ENCODE data around the gene HRAS. TPM values are rescaled to one million over a fixed set of nuclear protein-coding genes. Genes with fewer than 3 reads are reported as not detected.

HRAS gene
- total RNA-seq, 1 experiment from 2014 or later: 123 TPM

DNA sequence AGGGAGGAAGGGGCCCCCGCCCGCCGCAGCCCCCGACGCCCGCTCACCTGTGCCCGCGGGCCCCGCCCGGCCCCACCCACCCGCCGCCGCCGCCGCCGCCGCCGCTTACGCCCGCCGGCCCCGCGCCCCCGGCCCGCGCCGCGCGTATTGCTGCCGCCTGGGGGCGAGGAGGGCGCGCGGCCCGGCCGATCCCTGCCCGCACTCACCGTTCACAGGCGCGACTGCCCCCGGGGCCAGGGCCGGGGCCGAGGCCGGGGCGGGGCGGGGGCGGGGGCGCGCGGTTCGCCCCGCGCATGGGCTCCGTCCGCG is 212 bp downstream of the HRAS start:
- no peaks in the 10 kb centered on the region for H3K9me3 Mint-ChIP-seq (ENCODE audit: unreplicated experiment)
- ChIA-PET POLR2A (interaction anchor here (0.9 to 2.9 kb wide), 19 partner anchors 9 to 271 kb away, joined by 3 to 35 read pairs (median 7); partner anchors contain the start of genes LMNTD2, PHRF1, PTDSS2 and RNH1), CTCF (interaction anchor here (1.2 to 1.6 kb wide), 2 partner anchors 10 to 12 kb away, joined by 4 to 6 read pairs; no protein-coding TSS in a partner anchor)
- TF ChIP-seq, protein P1, sequence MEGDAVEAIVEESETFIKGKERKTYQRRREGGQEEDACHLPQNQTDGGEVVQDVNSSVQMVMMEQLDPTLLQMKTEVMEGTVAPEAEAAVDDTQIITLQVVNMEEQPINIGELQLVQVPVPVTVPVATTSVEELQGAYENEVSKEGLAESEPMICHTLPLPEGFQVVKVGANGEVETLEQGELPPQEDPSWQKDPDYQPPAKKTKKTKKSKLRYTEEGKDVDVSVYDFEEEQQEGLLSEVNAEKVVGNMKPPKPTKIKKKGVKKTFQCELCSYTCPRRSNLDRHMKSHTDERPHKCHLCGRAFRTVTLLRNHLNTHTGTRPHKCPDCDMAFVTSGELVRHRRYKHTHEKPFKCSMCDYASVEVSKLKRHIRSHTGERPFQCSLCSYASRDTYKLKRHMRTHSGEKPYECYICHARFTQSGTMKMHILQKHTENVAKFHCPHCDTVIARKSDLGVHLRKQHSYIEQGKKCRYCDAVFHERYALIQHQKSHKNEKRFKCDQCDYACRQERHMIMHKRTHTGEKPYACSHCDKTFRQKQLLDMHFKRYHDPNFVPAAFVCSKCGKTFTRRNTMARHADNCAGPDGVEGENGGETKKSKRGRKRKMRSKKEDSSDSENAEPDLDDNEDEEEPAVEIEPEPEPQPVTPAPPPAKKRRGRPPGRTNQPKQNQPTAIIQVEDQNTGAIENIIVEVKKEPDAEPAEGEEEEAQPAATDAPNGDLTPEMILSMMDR (IDR thresholded peaks at IDR 0.05; ENCODE audit: unreplicated experiment): no peak
- H3K27me3 Mint-ChIP-seq (ENCODE audit: insufficient read depth, unreplicated experiment): no peaks in the 10 kb centered on the region
- intact Hi-C loops (cut with micrococcal nuclease): no loop called here
- H3K36me3 Mint-ChIP-seq (ENCODE audit: insufficient read depth, unreplicated experiment): peaks cover 33% of the 10 kb centered on the region
- DNase-seq (ENCODE audit: unreplicated experiment): no peak
- BruUV-seq (replicated peaks): no TSS peak
- H3K4me3 Mint-ChIP-seq (ENCODE audit: unreplicated experiment): peak overlapping the region; percentile 76
- H3K4me1 Mint-ChIP-seq (ENCODE audit: insufficient read depth, unreplicated experiment): no peaks in the 10 kb centered on the region
- H3K27ac Mint-ChIP-seq (ENCODE audit: low read depth, unreplicated experiment): peak overlapping the region; percentile 61

DNA sequence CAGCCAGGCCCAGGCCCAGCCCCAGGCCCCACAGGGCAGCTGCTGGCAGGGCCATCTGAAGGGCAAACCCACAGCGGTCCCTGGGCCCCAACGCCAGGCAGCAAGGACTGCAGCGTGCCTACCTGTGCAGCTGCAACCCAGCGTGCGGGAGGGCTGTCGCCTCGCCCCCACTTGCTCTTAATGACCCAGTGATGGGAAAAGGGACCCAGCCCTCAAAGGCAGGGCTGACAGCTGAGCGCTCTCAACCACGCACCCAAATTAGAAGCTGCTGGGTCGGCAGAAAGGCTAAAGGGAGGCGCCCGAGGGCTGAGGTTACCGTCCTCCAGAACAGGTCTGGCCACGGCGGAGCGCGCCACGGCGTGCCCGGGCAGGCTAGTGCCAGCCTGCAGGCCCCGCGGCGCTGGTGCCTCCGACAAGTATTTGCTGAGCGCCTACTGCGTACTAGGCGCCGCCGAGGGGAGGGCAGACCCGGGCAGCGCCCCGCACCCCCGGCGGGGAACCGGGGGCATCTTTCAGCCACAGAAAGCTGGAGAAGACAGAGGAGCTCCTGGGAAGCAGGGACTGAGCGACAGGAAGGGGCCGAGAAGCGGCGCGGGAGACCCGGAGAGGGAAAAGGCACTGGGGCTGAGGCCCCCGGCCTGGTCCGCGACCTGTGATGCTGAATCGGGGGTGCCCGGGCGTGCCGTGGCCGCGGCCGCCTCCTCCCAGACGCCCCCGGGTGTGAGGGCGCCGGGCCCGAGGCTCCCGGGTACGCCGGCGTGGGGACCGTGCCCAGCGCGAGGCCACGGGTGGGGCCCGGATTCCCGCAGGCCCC is 773 bp downstream of the HRAS start:
- H3K4me1 Mint-ChIP-seq (ENCODE audit: insufficient read depth, unreplicated experiment): no peaks in the 10 kb centered on the region
- peaks cover 33% of the 10 kb centered on the region for H3K36me3 Mint-ChIP-seq (ENCODE audit: insufficient read depth, unreplicated experiment)
- ChIA-PET CTCF (interaction anchor here (0.7 to 3.6 kb wide), 4 partner anchors 11 to 1265 kb away, joined by 3 to 23 read pairs (median 5); no protein-coding TSS in a partner anchor), POLR2A (interaction anchor here (0.8 to 2.9 kb wide), 15 partner anchors 9 to 299 kb away, joined by 3 to 35 read pairs (median 5); partner anchors contain the start of genes PHRF1, PKP3 and RNH1)
- H3K4me3 Mint-ChIP-seq (ENCODE audit: unreplicated experiment): peak overlapping the region; percentile 76
- TF ChIP-seq, protein P1 (IDR thresholded peaks at IDR 0.05; ENCODE audit: unreplicated experiment): no peak
- H3K27ac Mint-ChIP-seq (ENCODE audit: low read depth, unreplicated experiment): peak overlapping the region; percentile 61
- no peaks in the 10 kb centered on the region for H3K27me3 Mint-ChIP-seq (ENCODE audit: insufficient read depth, unreplicated experiment)
- no TSS peak for BruUV-seq (replicated peaks)
- intact Hi-C loops (cut with micrococcal nuclease): no loop called here
- peak; percentile 85 for DNase-seq (ENCODE audit: unreplicated experiment)
- H3K9me3 Mint-ChIP-seq (ENCODE audit: unreplicated experiment): no peaks in the 10 kb centered on the region

DNA sequence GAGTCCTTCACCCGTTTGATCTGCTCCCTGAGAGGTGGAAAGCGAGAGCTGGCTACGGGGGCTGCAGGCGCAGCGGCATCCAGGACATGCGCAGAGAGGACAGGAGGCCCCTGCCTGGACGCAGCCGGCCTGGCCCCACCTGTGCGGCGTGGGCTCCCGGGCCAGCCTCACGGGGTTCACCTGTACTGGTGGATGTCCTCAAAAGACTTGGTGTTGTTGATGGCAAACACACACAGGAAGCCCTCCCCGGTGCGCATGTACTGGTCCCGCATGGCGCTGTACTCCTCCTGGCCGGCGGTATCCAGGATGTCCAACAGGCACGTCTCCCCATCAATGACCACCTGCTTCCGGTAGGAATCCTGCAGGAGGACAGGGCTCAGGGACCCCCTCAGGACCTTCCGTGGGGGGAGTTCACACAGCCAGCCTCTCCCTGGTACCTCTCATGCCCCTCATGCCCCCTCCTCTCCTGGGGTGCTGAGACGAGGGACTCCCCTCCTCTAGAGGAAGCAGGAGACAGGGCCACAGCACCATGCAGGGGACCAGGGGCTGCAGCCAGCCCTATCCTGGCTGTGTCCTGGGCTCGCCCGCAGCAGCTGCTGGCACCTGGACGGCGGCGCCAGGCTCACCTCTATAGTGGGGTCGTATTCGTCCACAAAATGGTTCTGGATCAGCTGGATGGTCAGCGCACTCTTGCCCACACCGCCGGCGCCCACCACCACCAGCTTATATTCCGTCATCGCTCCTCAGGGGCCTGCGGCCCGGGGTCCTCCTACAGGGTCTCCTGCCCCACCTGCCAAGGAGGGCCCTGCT is 1.6 kb downstream of the HRAS start:
- ChIA-PET CTCF (interaction anchor here (0.5 to 3.6 kb wide), 5 partner anchors 13 to 1266 kb away, joined by 3 to 23 read pairs (median 4); no protein-coding TSS in a partner anchor), POLR2A (interaction anchor here (0.8 to 2.9 kb wide), 13 partner anchors 8 to 300 kb away, joined by 3 to 35 read pairs (median 5); partner anchors contain the start of genes PHRF1, PKP3 and RNH1)
- no peak for DNase-seq (ENCODE audit: unreplicated experiment)
- Mint-ChIP-seq H3K36me3 (ENCODE audit: insufficient read depth, unreplicated experiment) (peaks cover 34% of the 10 kb centered on the region), H3K4me3 (ENCODE audit: unreplicated experiment) (peak overlapping the region; percentile 76), H3K27me3 (ENCODE audit: insufficient read depth, unreplicated experiment) (no peaks in the 10 kb centered on the region), H3K27ac (ENCODE audit: low read depth, unreplicated experiment) (peak overlapping the region; percentile 61), H3K4me1 (ENCODE audit: insufficient read depth, unreplicated experiment) (no peaks in the 10 kb centered on the region), H3K9me3 (ENCODE audit: unreplicated experiment) (no peaks in the 10 kb centered on the region)
- TF ChIP-seq, protein P1 (IDR thresholded peaks at IDR 0.05; ENCODE audit: unreplicated experiment): no peak
- BruUV-seq (replicated peaks): TSS peak; percentile 70
- intact Hi-C loops (cut with micrococcal nuclease): no loop called here
